Measurements from ENCODE around the gene RAMP2. TPM values are rescaled to one million over a fixed set of nuclear protein-coding genes. Genes with fewer than 3 reads are reported as not detected.

Gene RAMP2
- total and polyA plus RNA-seq, 2 of the 13 experiments (the other 11 are each of a cell fraction or from before 2014, with no cell fraction given) = 1.4 to 5.2 TPM

GRCh38 chr17:42798383-42799380 lies 37.7 kb downstream of the RAMP2 start, which contains the start of the genes CNTD1 and COA3 (continued):
- TF ChIP-seq SRSF9 (IDR thresholded peaks at IDR 0.05; ENCODE audit: borderline replicate concordance, insufficient read depth, low read depth, low read length, poor library complexity, severe bottlenecking) (no peak), ZNF713 (CRISPR knock-in tag; IDR thresholded peaks at IDR 0.05) (peak; percentile 95; the same call in 1 of the 2 replicates), SAP130 (CRISPR knock-in tag; IDR thresholded peaks at IDR 0.05; ENCODE audit: low read depth) (peak; percentile 96), HES4 (CRISPR knock-in tag; IDR thresholded peaks at IDR 0.05; ENCODE audit: borderline replicate concordance) (peak; percentile 44; the same call in 1 of the 2 replicates), MYC (CRISPR knock-in tag; IDR thresholded peaks at IDR 0.05; ENCODE audit: borderline replicate concordance) (peak; percentile 92), SRY (CRISPR knock-in tag; IDR thresholded peaks at IDR 0.05) (peak; percentile 94; the same call in 1 of the 2 replicates), ZNF543 (CRISPR knock-in tag; IDR thresholded peaks at IDR 0.05) (peak; percentile 97), ZNF75D (CRISPR knock-in tag; IDR thresholded peaks at IDR 0.05; ENCODE audit: borderline replicate concordance) (no peak), ZNF547 (CRISPR knock-in tag; IDR thresholded peaks at IDR 0.05) (peak; percentile 96), FOSL1 (CRISPR knock-in tag; IDR thresholded peaks at IDR 0.05; ENCODE audit: borderline replicate concordance) (no peak), HNRNPUL1 (IDR thresholded peaks at IDR 0.05; ENCODE audit: low read depth, low read length) (no peak), ZNF24 (IDR thresholded peaks at IDR 0.05) (no peak), IKZF4 (CRISPR knock-in tag; IDR thresholded peaks at IDR 0.05; ENCODE audit: borderline replicate concordance, low read depth, not compliant biosample characterization) (peak; percentile 94), ZNF34 (CRISPR knock-in tag; IDR thresholded peaks at IDR 0.05; ENCODE audit: borderline replicate concordance) (peak; percentile 47), ELF3 (CRISPR knock-in tag; IDR thresholded peaks at IDR 0.05) (peak; percentile 83), PHF8 (CRISPR knock-in tag; IDR thresholded peaks at IDR 0.05) (peak; percentile 97)
- TF ChIP-seq, protein P1, sequence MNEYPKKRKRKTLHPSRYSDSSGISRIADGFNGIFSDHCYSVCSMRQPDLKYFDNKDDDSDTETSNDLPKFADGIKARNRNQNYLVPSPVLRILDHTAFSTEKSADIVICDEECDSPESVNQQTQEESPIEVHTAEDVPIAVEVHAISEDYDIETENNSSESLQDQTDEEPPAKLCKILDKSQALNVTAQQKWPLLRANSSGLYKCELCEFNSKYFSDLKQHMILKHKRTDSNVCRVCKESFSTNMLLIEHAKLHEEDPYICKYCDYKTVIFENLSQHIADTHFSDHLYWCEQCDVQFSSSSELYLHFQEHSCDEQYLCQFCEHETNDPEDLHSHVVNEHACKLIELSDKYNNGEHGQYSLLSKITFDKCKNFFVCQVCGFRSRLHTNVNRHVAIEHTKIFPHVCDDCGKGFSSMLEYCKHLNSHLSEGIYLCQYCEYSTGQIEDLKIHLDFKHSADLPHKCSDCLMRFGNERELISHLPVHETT (CRISPR knock-in tag; conservative IDR thresholded peaks at IDR 0.05) = no peak; the same call in 1 of the 2 replicates
- TF ChIP-seq, protein P2, sequence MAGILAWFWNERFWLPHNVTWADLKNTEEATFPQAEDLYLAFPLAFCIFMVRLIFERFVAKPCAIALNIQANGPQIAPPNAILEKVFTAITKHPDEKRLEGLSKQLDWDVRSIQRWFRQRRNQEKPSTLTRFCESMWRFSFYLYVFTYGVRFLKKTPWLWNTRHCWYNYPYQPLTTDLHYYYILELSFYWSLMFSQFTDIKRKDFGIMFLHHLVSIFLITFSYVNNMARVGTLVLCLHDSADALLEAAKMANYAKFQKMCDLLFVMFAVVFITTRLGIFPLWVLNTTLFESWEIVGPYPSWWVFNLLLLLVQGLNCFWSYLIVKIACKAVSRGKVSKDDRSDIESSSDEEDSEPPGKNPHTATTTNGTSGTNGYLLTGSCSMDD (CRISPR knock-in tag; IDR thresholded peaks at IDR 0.05) = no peak
- TF ChIP-seq, protein P3, sequence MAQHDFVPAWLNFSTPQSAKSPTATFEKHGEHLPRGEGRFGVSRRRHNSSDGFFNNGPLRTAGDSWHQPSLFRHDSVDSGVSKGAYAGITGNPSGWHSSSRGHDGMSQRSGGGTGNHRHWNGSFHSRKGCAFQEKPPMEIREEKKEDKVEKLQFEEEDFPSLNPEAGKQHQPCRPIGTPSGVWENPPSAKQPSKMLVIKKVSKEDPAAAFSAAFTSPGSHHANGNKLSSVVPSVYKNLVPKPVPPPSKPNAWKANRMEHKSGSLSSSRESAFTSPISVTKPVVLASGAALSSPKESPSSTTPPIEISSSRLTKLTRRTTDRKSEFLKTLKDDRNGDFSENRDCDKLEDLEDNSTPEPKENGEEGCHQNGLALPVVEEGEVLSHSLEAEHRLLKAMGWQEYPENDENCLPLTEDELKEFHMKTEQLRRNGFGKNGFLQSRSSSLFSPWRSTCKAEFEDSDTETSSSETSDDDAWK (CRISPR knock-in tag; IDR thresholded peaks at IDR 0.05) = no peak
